A549 (cell line): ENCODE data around the gene LRRC70. TPM values are rescaled to one million over a fixed set of nuclear protein-coding genes. Genes with fewer than 3 reads are reported as not detected.

Experiments used
- ATAC-seq, 2 experiments: fragments of 200-7000 bp in 1 of 2; fragments of >200 bp in 1 of 2; cut with Nextera tagmentation in 1 of 2; cut with Tn5 transposase in 1 of 2; 3 replicates each; pipeline versions ENCODE4 v1.8.0 to v1.9.1; 2018 to 2020; ENCODE audit warnings: mild to moderate bottlenecking in 1 of 2, moderate library complexity in 1 of 2
- CTCF ChIA-PET: fragments of 300-600 bp; sonication (Branson Sonifier 250); formaldehyde crosslinking; extraction: SDS; loops from one replicate; lab custom pipeline; 2021; ENCODE audit warnings: antibody characterized with exemption, inconsistent platforms; lab: Yijun Ruan, JAX
- POLR2A ChIA-PET: fragments of 350-600 bp; formaldehyde crosslinking; extraction: SDS; loops from one replicate; lab custom pipeline; 2021; ENCODE audit warnings: antibody characterized with exemption, inconsistent platforms; lab: Yijun Ruan, JAX
- DNase-seq, 2 experiments: peaks; one replicate each; pipeline versions ENCODE4 v3.0.0 to v3.0.0-alpha.2; 2011 to 2016; ENCODE audit warnings: low read depth in 1 of 2, low spot score in 1 of 2
- FAIRE-seq: peaks from 2 replicates; lab custom pipeline; 2011; peaks lifted over from hg19 to GRCh38; lab: Jason Lieb, UNC
- H3K27ac ChIP-seq, 2 experiments: fragments of >200 bp; sonication (Bioruptor Twin); formaldehyde crosslinking; 3 replicates each; pipeline ENCODE4 v1.5.1; 2016 to 2017
- H3K4me1 ChIP-seq: fragments of >200 bp; sonication (Bioruptor Twin); formaldehyde crosslinking; 3 replicates; pipeline ENCODE4 v1.6.1; 2016
- H3K4me2 ChIP-seq: fragments of >200 bp; sonication (Bioruptor Twin); formaldehyde crosslinking; 3 replicates; pipeline ENCODE4 v1.6.1; 2016
- H3K4me3 ChIP-seq: fragments of >200 bp; sonication (Bioruptor Twin); formaldehyde crosslinking; 3 replicates; pipeline ENCODE4 v1.5.1; 2016
- H3K9me3 ChIP-seq: fragments of >200 bp; sonication (Bioruptor Twin); formaldehyde crosslinking; 3 replicates; pipeline ENCODE4 v1.6.1; 2016
- BHLHE40 ChIP-seq: IDR thresholded peaks from 2 replicates; pipeline ENCODE4 v1.6.1; 2012; ENCODE audit warnings: low read depth, low read length, inconsistent platforms
- CBX2 ChIP-seq: fragments of 200-600 bp; sonication (generic); IDR thresholded peaks from 2 replicates; pipeline ENCODE4 v1.6.1; 2016; ENCODE audit warnings: low read depth, mild to moderate bottlenecking, borderline replicate concordance
- CHD2 ChIP-seq: fragments of 150-350 bp; IDR thresholded peaks from 2 replicates; pipeline ENCODE4 v1.6.1; 2014; ENCODE audit warnings: low read length; ENCODE audit not compliant: partially characterized antibody
- EHMT2 ChIP-seq: fragments of 200-600 bp; sonication (generic); IDR thresholded peaks from 2 replicates; pipeline ENCODE4 v1.6.1; 2016; ENCODE audit warnings: antibody characterized with exemption, low read depth, mild to moderate bottlenecking, moderate library complexity
- EP300 ChIP-seq, 2 experiments: fragments of >200 bp; sonication (Bioruptor Twin); formaldehyde crosslinking; IDR thresholded peaks; 2 replicates in 1 of 2; 3 replicates in 1 of 2; pipeline ENCODE4 v1.6.1; 2016 to 2017
- ESRRA ChIP-seq: fragments of 150-350 bp; IDR thresholded peaks from 2 replicates; pipeline ENCODE4 v1.6.1; 2014; ENCODE audit warnings: mild to moderate bottlenecking, low read length, borderline replicate concordance
- FOSB ChIP-seq: fragments of 250-450 bp; sonication (Bioruptor Pico); IDR thresholded peaks from 2 replicates; pipeline ENCODE4 v1.5.0; 2020; ENCODE audit warnings: mild to moderate bottlenecking, moderate library complexity
- GATA3 ChIP-seq: IDR thresholded peaks from 2 replicates; pipeline ENCODE4 v1.6.1; 2012; ENCODE audit warnings: borderline replicate concordance
- HMGXB4 ChIP-seq: fragments of 250-450 bp; sonication (Bioruptor Pico); IDR thresholded peaks from 2 replicates; pipeline ENCODE4 v1.5.0; 2021; ENCODE audit warnings: mild to moderate bottlenecking, moderate library complexity, borderline replicate concordance
- HOXA7 ChIP-seq: fragments of 250-450 bp; sonication (Bioruptor Pico); IDR thresholded peaks from 2 replicates; pipeline ENCODE4 v1.5.0; 2020; ENCODE audit warnings: mild to moderate bottlenecking, moderate library complexity
- MAFK ChIP-seq: fragments of 450-650 bp; IDR thresholded peaks from 2 replicates; pipeline ENCODE4 v1.6.1; 2014; ENCODE audit not compliant: partially characterized antibody
- MAZ ChIP-seq: fragments of 150-350 bp; IDR thresholded peaks from 2 replicates; pipeline ENCODE4 v1.6.1; 2014; ENCODE audit warnings: antibody characterized with exemption, low read depth, low read length, borderline replicate concordance
- NFE2L2 ChIP-seq: fragments of 150-350 bp; conservative IDR thresholded peaks from 2 replicates; pipeline ENCODE4 v1.6.1; 2014; ENCODE audit warnings: low read length
- PHF8 ChIP-seq: fragments of 200-600 bp; sonication (generic); IDR thresholded peaks from 2 replicates; pipeline ENCODE4 v1.6.1; 2016; ENCODE audit warnings: low read depth, mild to moderate bottlenecking, antibody characterized with exemption, moderate library complexity, borderline replicate concordance
- POLR2A ChIP-seq: IDR thresholded peaks from 2 replicates; pipeline ENCODE4 v1.6.1; 2012; ENCODE audit warnings: mild to moderate bottlenecking, low read length
- POLR2AphosphoS2 ChIP-seq: conservative IDR thresholded peaks from 2 replicates; pipeline ENCODE4 v1.6.1; 2012; ENCODE audit warnings: low read length, improper control_type of control experiment, inconsistent platforms
- RCOR1 ChIP-seq: fragments of 150-350 bp; IDR thresholded peaks from 2 replicates; pipeline ENCODE4 v1.6.1; 2014; ENCODE audit warnings: antibody characterized with exemption, low read length, low read depth
- RFX5 ChIP-seq: fragments of 450-650 bp; IDR thresholded peaks from 2 replicates; pipeline ENCODE4 v1.7.1; 2014; ENCODE audit warnings: antibody characterized with exemption, mild to moderate bottlenecking, moderate library complexity
- RNF2 ChIP-seq: fragments of 200-600 bp; sonication (generic); IDR thresholded peaks from 2 replicates; pipeline ENCODE4 v1.6.1; 2016; ENCODE audit warnings: low read depth, mild to moderate bottlenecking, antibody characterized with exemption, moderate library complexity, borderline replicate concordance
- SREBF2 ChIP-seq: fragments of 450-650 bp; IDR thresholded peaks from 2 replicates; pipeline ENCODE4 v1.6.1; 2014; ENCODE audit warnings: mild to moderate bottlenecking, moderate library complexity
- TP53 ChIP-seq: fragments of 250-450 bp; sonication (Bioruptor Pico); IDR thresholded peaks from 2 replicates; pipeline ENCODE4 v1.5.0; 2021; ENCODE audit warnings: mild to moderate bottlenecking, moderate library complexity
- ZSCAN20 ChIP-seq: fragments of 250-450 bp; sonication (Bioruptor Pico); IDR thresholded peaks from 2 replicates; pipeline ENCODE4 v1.8.0; 2022; ENCODE audit warnings: mild to moderate bottlenecking, moderate library complexity
- WGBS: methylation state at CpG from one replicate; pipeline ENCODE4 v1.1.6; 2017; ENCODE audit errors: missing lambda C conversion rate; 5-methylcytosine and 5-hydroxymethylcytosine counted together
- polyA plus RNA-seq, 4 experiments: library from polyadenylated mRNA; depleted of rRNA in 3 of 4; stranded (reverse); fragments of >200 nt; fragmentation: RNase III in 1 of 4; extraction: RNeasy Plus Mini Kit Qiagen cat#74134 plus additional on column Dnase treatment in 1 of 4; gene quantifications; 2 replicates in 3 of 4; 3 replicates in 1 of 4; pipeline ENCODE4 v1.2.3, GENCODE V29; 2011 to 2017
- TF ChIP-seq, protein P1 (sequence below): fragments of 450-650 bp; IDR thresholded peaks from 2 replicates; pipeline ENCODE4 v1.6.1; 2014; ENCODE audit warnings: antibody characterized with exemption
- TF ChIP-seq, protein P2 (sequence below): IDR thresholded peaks from 2 replicates; pipeline ENCODE4 v1.6.1; 2012; ENCODE audit warnings: low read depth, borderline replicate concordance

The LRRC70 gene
- polyA plus RNA-seq, 2 of the 4 experiments (the other 2 are of a cell fraction): 0.32 TPM; not detected in 1

DNA sequence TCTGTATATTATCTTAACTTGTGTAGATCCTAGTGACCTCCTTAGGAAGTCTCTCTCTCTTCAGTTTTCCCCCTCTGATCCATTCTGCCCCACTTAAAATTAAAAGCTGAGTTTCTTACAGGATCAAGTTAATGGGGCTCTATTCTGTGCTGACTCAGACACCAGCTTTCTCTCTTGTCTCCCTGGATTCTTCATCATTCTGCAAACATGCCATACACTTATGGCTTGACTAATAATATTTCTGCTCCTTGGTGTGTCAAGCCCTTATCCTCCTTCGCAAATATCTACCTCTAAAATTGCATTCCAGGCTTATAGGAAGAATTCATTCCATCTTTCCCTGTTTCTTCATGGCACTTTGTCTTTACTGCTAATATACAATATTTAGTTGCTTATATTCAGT, 18.1 kb downstream of the LRRC70 start:
- 29% methylated on average over 1 of the region's 1 CpG for WGBS
- Histone ChIP-seq H3K4me2 (no peak overlapping the region), H3K9me3 (no peaks in the 10 kb centered on the region), H3K27ac (no peak overlapping the region), H3K4me3 (no peak overlapping the region), H3K4me1 (peaks cover 10% of the 10 kb centered on the region; the same call in 2 of the 3 replicates)
- FAIRE-seq: no peak
- ChIA-PET POLR2A (no interaction called here), CTCF (interaction anchor here (0.6 kb wide), 1 partner anchor 100 kb away, joined by 3 read pairs; no protein-coding TSS in a partner anchor)
- ATAC-seq: no peak; a peak in 1 of 6 replicates
- TF ChIP-seq POLR2A: no peak
- TF ChIP-seq TP53 (CRISPR knock-in tag): no peak
- TF ChIP-seq CBX2: no peak
- no peak for TF ChIP-seq GATA3
- no peak for TF ChIP-seq RFX5
- TF ChIP-seq ZSCAN20 (CRISPR knock-in tag): no peak
- TF ChIP-seq SREBF2: no peak
- TF ChIP-seq HMGXB4: no peak
- TF ChIP-seq FOSB (CRISPR knock-in tag): no peak
- TF ChIP-seq NFE2L2: no peak
- TF ChIP-seq MAFK: no peak
- TF ChIP-seq MAZ: no peak
- TF ChIP-seq EHMT2: no peak
- no peak for TF ChIP-seq POLR2AphosphoS2
- no peak for TF ChIP-seq BHLHE40
- no peak for TF ChIP-seq RCOR1
- no peak for TF ChIP-seq CHD2
- no peak for TF ChIP-seq ESRRA
- TF ChIP-seq HOXA7 (CRISPR knock-in tag): no peak
- no peak for DNase-seq

GRCh38 chr5:62597314-62597713, 18.7 kb downstream of the LRRC70 start:
- no peak overlapping the region for H3K4me2 ChIP-seq
- H3K4me3 ChIP-seq: no peak overlapping the region
- ATAC-seq (no peak), FAIRE-seq (no peak), DNase-seq (no peak)
- ChIA-PET POLR2A (no interaction called here), CTCF (no interaction called here)
- no peaks in the 10 kb centered on the region for H3K9me3 ChIP-seq
- peaks cover 10% of the 10 kb centered on the region; the same call in 2 of the 3 replicates for H3K4me1 ChIP-seq
- 91% methylated on average over 2 of the region's 2 CpGs for WGBS
- no peak overlapping the region for H3K27ac ChIP-seq
- no peak for TF ChIP-seq MAZ
- TF ChIP-seq, protein P1, sequence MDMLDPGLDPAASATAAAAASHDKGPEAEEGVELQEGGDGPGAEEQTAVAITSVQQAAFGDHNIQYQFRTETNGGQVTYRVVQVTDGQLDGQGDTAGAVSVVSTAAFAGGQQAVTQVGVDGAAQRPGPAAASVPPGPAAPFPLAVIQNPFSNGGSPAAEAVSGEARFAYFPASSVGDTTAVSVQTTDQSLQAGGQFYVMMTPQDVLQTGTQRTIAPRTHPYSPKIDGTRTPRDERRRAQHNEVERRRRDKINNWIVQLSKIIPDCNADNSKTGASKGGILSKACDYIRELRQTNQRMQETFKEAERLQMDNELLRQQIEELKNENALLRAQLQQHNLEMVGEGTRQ: no peak
- TF ChIP-seq EP300 (IDR thresholded peaks at IDR 0.05): no peak
- TF ChIP-seq GATA3: no peak
- TF ChIP-seq, protein P2, sequence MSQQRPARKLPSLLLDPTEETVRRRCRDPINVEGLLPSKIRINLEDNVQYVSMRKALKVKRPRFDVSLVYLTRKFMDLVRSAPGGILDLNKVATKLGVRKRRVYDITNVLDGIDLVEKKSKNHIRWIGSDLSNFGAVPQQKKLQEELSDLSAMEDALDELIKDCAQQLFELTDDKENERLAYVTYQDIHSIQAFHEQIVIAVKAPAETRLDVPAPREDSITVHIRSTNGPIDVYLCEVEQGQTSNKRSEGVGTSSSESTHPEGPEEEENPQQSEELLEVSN: no peak
- no peak for TF ChIP-seq PHF8
- no peak for TF ChIP-seq RNF2
- TF ChIP-seq ZSCAN20 (CRISPR knock-in tag): no peak
- no peak for TF ChIP-seq MAFK
